ENCODE measurements around the gene HIRIP3.

HIRIP3 gene

GRCh38 chr16:29943846-29944799 is 51.3 kb downstream of the HIRIP3 start:
- Histone ChIP-seq H3K4me2 (ENCODE audit: low read length) (no peak overlapping the region), H4K5ac (ENCODE audit: low read length) (no peak overlapping the region), H3K4me3 (ENCODE audit: low read length) (no peak overlapping the region), H3K4me1 (ENCODE audit: control insufficient read depth, low read depth, low read length) (no peaks in the 10 kb centered on the region), H2BK120ac (ENCODE audit: low read depth, low read length) (no peak overlapping the region), H3K56ac (ENCODE audit: low read length) (peak overlapping the region; percentile 25), H3K36me3 (ENCODE audit: control insufficient read depth, insufficient read depth, low read length) (no peaks in the 10 kb centered on the region), H3K23ac (ENCODE audit: low read length) (no peak overlapping the region), H3K4ac (ENCODE audit: low read depth, low read length) (no peak overlapping the region), H2AK5ac (ENCODE audit: low read length) (no peak overlapping the region), H3K79me1 (ENCODE audit: low read length) (no peaks in the 10 kb centered on the region), H3K9ac (ENCODE audit: low read length) (peak overlapping the region; percentile 8), H2BK15ac (replicated peaks; ENCODE audit: low read depth) (no peak overlapping the region), H3K79me2 (ENCODE audit: control insufficient read depth, insufficient read depth, low read length) (no peaks in the 10 kb centered on the region), H2BK5ac (ENCODE audit: low read length) (no peak overlapping the region), H4K8ac (ENCODE audit: low read depth, low read length) (no peak overlapping the region), H3K27me3 (ENCODE audit: insufficient read depth, low read length, poor library complexity) (no peaks in the 10 kb centered on the region), H3K27ac (ENCODE audit: low read depth, low read length) (peak overlapping the region; percentile 35), H3K18ac (ENCODE audit: low read length) (no peak overlapping the region)
- DNase-seq: peak; percentile 99
- no CpG with 5 or more reads among the region's 11 CpGs for WGBS (ENCODE audit: extremely low coverage, insufficient coverage, low lambda C conversion rate)

Measured in mesendoderm (in vitro differentiated cells).